EL (cell line): ENCODE results near the gene SMIM27.
A peak's percentile ranks its signal among the peaks of the same experiment; 100 is the strongest.
"Not testable (repeated sequence)": the region's sequence is repeated elsewhere in the genome, so short reads cannot be mapped to it uniquely, and the experiment has no call there.

Experiments used
- DNase-seq: peaks from one replicate; pipeline ENCODE4 v3.0.0-alpha.2; 2016

SMIM27 gene, protein sequence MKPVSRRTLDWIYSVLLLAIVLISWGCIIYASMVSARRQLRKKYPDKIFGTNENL

GRCh38 chr9:32552172-32552872 lies at the start of gene SMIM27, which contains the start of gene TOPORS:
SMIM27 (plus strand) TSS chr9:32552327; CDS start chr9:32552435, 108 bp downstream.
TOPORS (minus strand) TSS chr9:32552586; CDS start chr9:32552436, 150 bp downstream.
- peak; percentile 91 for DNase-seq

GRCh38 chr9:32502464-32502863 lies 49.7 kb upstream of the SMIM27 start:
- DNase-seq: peak; percentile 93

GRCh38 chr9:32503008-32503407 lies 49.1 kb upstream of the SMIM27 start:
- no peak for DNase-seq

DNA sequence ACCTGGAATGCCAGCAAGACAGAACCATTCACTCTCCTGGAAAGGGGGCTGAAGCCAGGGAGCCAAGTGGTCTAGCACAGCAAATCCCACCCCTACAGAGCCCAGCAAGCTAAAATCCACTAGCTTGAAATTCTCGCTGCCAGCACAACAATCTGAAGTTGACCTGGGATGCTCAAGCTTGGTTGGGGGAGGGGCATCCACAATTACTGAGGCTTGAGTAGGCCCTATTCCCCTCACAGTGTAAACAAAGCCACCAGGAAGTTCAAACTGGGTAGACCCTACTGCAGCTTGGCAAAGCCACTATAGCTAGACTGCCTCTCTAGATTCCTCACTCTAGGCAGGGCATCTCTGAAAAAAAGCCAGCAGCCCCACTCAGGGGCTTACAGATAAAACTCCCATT lies 43.4 kb upstream of the SMIM27 start:
- no peak for DNase-seq

GRCh38 chr9:32516241-32516640 lies 35.9 kb upstream of the SMIM27 start:
- DNase-seq: no peak

DNA sequence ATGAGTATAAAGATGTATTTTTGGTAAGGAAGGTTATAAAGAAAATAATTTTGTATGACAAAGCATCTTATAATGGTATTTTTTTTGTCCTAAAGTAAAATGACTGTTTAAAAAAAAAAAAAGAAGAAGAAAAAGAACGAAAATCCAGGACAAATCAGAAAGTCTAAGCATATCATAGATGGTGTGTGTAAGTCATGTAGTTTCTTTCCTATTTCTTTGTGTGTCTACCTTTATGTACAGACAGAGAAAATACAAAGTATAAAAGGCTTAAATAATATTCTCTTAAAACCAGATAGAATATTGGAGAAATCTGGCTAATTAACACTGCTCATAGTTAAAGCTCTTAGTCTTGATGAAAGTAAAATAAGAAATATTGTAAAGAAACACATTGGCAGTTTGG lies 33.9 kb upstream of the SMIM27 start:
- no peak for DNase-seq

GRCh38 chr9:32523910-32524309 lies 28.2 kb upstream of the SMIM27 start:
- no peak for DNase-seq

GRCh38 chr9:32524558-32524891 lies 27.6 kb upstream of the SMIM27 start:
- peak; percentile 23 for DNase-seq

GRCh38 chr9:32524892-32525708 lies 27.0 kb upstream of the SMIM27 start:
- DNase-seq: peak; percentile 40

DNA sequence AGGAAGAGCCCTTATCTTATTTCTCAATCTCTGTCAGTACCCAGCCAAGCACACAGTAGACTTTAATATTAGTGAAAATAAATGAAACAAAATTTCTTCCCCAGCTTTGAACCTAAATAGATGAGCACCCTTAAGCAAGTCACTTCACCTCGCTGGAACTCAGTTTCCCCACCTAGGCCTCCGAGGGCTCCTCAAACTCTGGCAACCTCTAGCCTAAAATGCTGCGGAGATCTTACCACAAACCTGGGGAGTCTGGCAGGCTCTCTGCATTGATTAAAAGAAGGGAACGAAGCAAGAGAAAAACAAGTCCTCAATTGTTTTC lies 26.5 kb upstream of the SMIM27 start:
- DNase-seq: no peak

DNA sequence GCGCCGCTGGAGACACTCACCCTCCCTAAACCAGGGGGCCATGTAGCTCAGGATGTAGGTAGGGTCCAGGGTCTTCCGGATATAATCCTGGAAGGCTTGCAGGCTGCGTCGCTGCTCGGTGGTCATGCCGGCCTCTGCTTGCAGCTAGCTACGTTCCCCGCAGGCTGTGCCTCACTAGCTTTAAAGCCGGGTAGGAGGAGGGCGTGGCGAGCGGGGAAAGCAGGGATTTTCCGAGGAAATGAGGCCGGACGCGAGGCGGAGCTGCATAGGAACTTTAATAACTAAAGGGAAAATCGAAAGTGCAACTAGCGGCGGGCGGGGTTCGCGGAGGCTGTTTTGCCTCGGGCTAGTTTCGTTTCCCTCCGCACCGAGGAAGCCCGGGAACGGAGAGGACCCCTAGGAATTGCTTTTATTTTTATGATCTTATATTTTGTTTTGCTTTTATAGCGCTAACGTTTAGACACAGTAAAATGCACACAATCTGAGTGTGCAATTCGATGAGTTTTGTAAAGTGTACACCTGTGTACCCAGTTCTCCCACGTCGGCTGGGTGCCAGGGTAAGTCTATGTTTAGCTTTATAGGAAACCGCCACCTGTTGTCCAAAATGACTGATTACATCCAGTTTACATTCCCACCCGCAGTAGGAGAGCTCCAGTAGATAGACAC lies 26.0 kb upstream of the SMIM27 start, which contains the start of gene RIGI:
TSS of gene RIGI (minus strand) at position 156 of the 666 bp plus-strand sequence. CDS start at position 126, 30 bp downstream.
- DNase-seq: peak; percentile 95

- DNase-seq: no peak
Observed at GRCh38 chr9:32526707-32527048, 25.4 kb upstream of the SMIM27 start.

DNA sequence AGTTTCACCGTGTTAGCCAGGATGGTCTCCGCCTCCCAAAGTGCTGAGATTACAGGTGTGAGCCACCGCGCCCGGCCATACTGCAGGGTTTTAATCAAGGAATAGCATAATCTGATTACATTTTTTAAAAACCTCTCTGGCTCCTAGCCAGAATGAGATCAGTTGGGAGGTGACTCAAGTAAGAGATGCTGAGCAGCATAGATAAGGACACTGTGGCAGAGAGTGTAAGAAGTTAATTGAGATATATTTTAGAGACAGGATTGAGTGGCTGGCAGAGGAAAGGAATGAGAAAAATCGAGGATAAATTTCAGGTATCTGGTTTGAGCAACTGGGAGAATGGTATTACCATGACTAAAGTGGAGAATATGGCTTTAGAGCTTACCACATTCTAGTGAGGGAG lies 18.8 kb upstream of the SMIM27 start:
- no peak for DNase-seq

GRCh38 chr9:32533816-32534215 lies 18.3 kb upstream of the SMIM27 start:
- no peak for DNase-seq

DNA sequence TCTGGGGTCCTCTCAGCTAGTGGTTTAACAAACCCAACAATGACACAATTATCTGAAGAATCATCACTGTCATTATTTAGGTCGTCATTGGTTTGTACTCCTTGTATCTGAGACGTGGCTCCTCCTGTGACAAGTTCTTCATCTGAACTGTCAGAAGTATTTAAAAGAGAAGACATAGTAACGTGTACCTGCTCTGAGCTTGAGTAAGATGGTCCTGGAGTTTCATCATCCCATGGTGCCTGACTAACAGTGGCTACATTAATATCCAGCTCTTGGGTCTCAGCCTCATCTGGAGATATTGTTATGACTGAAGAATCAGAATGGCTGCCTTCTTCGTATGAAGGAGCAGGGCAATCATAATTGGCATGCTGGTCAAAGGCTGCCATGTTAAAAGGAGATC lies 9.1 kb upstream of the SMIM27 start:
- DNase-seq: no peak

- no peak for DNase-seq
Observed at GRCh38 chr9:32545884-32546283, 6.2 kb upstream of the SMIM27 start.

- not testable (repeated sequence) for DNase-seq
Observed at GRCh38 chr9:32548213-32548612, 3.9 kb upstream of the SMIM27 start.

DNA sequence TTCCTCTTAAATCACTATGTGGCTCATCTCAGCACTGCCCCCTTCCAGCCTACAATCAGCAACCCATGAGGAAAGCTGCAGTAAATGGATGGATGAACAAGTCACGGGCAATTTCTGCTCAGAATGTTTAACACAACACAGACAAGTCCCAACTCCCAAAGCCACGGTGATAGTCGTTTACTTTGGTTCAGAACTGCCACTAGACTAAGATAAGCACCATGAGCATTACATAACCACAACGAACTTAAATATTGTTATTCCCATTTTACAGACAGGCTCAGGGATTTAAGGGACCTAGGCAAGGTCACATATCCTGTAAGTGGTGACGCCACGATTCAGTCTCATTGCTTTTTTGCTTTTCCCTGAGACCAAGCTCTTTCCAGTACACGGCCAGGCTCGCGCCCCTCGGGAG lies 2.0 kb upstream of the SMIM27 start:
- DNase-seq: peak; percentile 40

DNA sequence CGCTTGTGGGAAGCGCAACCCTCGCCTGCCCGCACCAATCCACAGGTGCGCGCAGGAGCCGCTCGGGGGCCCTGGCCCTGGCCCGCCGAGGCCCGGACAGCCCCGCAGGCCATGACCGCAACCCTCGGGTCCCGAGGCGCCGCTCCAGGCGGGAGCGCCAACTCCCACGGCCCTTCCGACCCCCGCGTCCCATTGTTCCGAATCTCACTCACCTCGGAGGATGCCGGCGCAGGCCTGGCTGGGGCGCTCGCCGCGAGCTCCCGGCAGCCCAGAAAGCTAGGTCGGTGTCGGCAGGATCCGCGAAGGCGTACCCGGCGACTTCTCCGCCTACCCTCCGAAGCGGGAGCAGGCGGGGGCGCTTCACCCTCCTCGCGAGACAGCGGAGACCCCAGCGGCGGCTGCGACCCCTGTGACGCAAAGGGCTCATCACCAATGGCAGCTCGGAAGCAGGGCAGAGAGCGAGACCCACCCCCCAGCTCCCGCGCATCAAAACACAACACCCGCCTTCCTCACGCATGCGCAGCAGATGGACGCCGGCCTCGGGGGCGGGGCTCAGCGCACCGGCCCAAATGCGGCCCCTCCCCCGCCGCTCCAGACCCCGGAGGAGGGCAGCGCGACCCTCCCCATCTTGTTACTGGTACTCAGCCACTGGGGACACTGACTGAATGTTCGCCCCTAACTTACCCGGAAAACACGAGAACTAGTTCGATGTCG lies 1.4 kb upstream of the SMIM27 start:
- peak; percentile 91 for DNase-seq

DNA sequence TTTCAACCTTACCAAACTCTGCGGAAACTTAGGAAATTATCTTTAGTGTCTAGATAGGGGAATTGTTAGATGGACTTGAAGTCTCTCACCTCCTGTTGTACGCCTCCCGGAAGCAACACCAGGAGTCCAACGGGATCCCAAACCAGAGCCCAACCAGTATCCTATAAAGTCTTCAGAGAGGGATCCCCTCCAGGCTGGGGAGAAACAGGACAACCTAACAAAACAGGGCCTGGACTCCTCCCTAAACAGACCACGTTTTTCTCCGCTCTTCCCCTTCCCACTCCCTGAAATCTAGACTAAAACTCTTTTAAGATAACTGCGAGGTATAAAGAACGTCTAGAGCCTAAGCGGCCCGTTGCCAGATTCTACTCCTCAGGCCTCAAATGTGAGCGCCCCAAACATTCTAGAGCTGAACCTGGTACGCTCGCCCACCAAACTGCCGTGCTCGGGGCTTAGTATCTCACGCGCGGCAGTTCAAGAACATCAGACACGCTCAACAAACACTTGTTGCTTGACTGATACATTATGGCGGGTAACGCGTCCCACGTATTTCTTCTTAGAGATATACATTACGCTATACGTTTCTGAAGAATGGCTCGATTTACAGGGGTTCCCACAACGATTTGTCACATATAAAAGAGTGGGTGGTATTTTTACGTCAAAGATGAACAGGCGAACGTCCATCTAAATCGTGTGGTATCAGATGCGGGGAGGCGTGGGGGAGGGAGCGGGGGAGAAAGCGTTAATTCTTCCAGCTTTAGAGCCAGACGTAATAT lies 663 bp upstream of the SMIM27 start:
- peak; percentile 71 for DNase-seq

GRCh38 chr9:32554107-32554506 lies 2.0 kb downstream of the SMIM27 start:
- peak; percentile 5 for DNase-seq

- no peak for DNase-seq
Observed at GRCh38 chr9:32554591-32554990, 2.5 kb downstream of the SMIM27 start.
